Activated effector memory CD4-positive, alpha-beta T cell treated with anti-CD3 and anti-CD28 coated beads, Interleukin-2, amount 50 U/mL, for 16 hours (primary cell): ENCODE data around the gene KLF15.

Experiments used
- DNase-seq: peaks from one replicate; pipeline ENCODE4 v3.0.0-alpha.2; 2020

The KLF15 gene

GRCh38 chr3:126319701-126320295, 37.4 kb downstream of the KLF15 start:
- DNase-seq = no peak

- DNase-seq = peak; percentile 53
Observed at GRCh38 chr3:126317029-126317996, 39.9 kb downstream of the KLF15 start.

- DNase-seq = peak; percentile 37
Observed at GRCh38 chr3:126316501-126316939, 40.7 kb downstream of the KLF15 start.

GRCh38 chr3:126316031-126316461, 41.2 kb downstream of the KLF15 start:
- no peak for DNase-seq

GRCh38 chr3:126314790-126315658, 42.2 kb downstream of the KLF15 start:
- DNase-seq = peak; percentile 37

- DNase-seq = peak; percentile 31
Observed at GRCh38 chr3:126314305-126314789, 42.9 kb downstream of the KLF15 start.

GRCh38 chr3:126313580-126314304, 43.5 kb downstream of the KLF15 start:
- no peak for DNase-seq

- peak; percentile 45 for DNase-seq
Observed at GRCh38 chr3:126313166-126313565, 44.0 kb downstream of the KLF15 start.

- DNase-seq = no peak
Observed at GRCh38 chr3:126312341-126312740, 44.9 kb downstream of the KLF15 start.

GRCh38 chr3:126311338-126311978, 45.8 kb downstream of the KLF15 start:
- DNase-seq = no peak

GRCh38 chr3:126310816-126311215, 46.4 kb downstream of the KLF15 start:
- DNase-seq = no peak

- no peak for DNase-seq
Observed at GRCh38 chr3:126309861-126310655, 47.1 kb downstream of the KLF15 start.

GRCh38 chr3:126309165-126309564, 48.0 kb downstream of the KLF15 start:
- no peak for DNase-seq

GRCh38 chr3:126308394-126309125, 48.6 kb downstream of the KLF15 start:
- no peak for DNase-seq

- DNase-seq = no peak
Observed at GRCh38 chr3:126307591-126308393, 49.4 kb downstream of the KLF15 start.

- DNase-seq = no peak
Observed at GRCh38 chr3:126306888-126307482, 50.2 kb downstream of the KLF15 start.

GRCh38 chr3:126306397-126306796, 50.8 kb downstream of the KLF15 start:
- DNase-seq = no peak

- no peak for DNase-seq
Observed at GRCh38 chr3:126305427-126305826, 51.8 kb downstream of the KLF15 start.

GRCh38 chr3:126304704-126305103, 52.5 kb downstream of the KLF15 start:
- no peak for DNase-seq
